Bronchial epithelial cell (primary cell): ENCODE measurements around the gene MGRN1. TPM values are rescaled to one million over a fixed set of nuclear protein-coding genes. Genes with fewer than 3 reads are reported as not detected.

Experiments
- DNase-seq: peaks from one replicate; pipeline ENCODE4 v3.0.0-alpha.2; 2010; ENCODE audit warnings: low read depth
- FAIRE-seq: peaks from 2 replicates; lab custom pipeline; 2011; peaks lifted over from hg19 to GRCh38; lab: Jason Lieb, UNC
- H3K27me3 ChIP-seq: 2 replicates; pipeline ENCODE4 v1.5.1; 2011; ENCODE audit warnings: low read length; ENCODE audit not compliant: control insufficient read depth, insufficient read depth
- H3K36me3 ChIP-seq: 2 replicates; pipeline ENCODE4 v1.5.1; 2011; ENCODE audit warnings: low read length; ENCODE audit not compliant: control insufficient read depth, insufficient read depth
- H3K4me3 ChIP-seq: 2 replicates; pipeline ENCODE4 v1.5.1; 2011; ENCODE audit warnings: mild to moderate bottlenecking, low read depth, low read length, control low read depth
- total RNA-seq: library from RNA; depleted of rRNA; stranded (reverse); fragments of >200 nt; gene quantifications from 2 replicates; pipeline ENCODE4 v1.2.1, GENCODE V29; 2014
- TF ChIP-seq, protein P1 (sequence below): IDR thresholded peaks from 2 replicates; pipeline ENCODE4 v1.5.1; 2011; ENCODE audit warnings: mild to moderate bottlenecking, moderate library complexity, low read length, control low read depth, inconsistent platforms; ENCODE audit not compliant: insufficient read depth, severe bottlenecking

MGRN1 gene
- total RNA-seq, 1 donor from 2014 or later = 6.1 TPM

DNA sequence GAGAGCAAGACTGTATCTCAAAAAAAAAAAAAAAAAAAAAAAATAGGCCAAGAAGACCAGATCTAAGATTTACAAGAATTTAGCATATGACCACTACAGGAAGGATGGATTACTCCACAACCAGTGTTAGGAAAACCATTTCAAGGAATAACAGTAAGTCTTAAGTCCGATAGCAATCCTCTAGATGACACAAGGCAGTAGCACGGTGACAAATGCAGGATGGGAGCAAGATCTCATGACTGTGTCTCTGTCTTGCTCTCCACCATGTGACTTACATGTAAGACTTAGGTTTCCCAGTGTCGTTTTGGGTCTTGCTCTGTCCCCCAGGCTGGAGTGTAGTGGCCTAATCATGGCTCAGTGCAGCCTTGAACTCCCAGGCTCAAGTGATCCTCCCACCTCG, 40.7 kb upstream of the MGRN1 start:
- FAIRE-seq = no peak
- TF ChIP-seq, protein P1, sequence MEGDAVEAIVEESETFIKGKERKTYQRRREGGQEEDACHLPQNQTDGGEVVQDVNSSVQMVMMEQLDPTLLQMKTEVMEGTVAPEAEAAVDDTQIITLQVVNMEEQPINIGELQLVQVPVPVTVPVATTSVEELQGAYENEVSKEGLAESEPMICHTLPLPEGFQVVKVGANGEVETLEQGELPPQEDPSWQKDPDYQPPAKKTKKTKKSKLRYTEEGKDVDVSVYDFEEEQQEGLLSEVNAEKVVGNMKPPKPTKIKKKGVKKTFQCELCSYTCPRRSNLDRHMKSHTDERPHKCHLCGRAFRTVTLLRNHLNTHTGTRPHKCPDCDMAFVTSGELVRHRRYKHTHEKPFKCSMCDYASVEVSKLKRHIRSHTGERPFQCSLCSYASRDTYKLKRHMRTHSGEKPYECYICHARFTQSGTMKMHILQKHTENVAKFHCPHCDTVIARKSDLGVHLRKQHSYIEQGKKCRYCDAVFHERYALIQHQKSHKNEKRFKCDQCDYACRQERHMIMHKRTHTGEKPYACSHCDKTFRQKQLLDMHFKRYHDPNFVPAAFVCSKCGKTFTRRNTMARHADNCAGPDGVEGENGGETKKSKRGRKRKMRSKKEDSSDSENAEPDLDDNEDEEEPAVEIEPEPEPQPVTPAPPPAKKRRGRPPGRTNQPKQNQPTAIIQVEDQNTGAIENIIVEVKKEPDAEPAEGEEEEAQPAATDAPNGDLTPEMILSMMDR = no peak
- no peaks in the 10 kb centered on the region for H3K36me3 ChIP-seq
- no peak for DNase-seq
- H3K4me3 ChIP-seq = no peak overlapping the region
- H3K27me3 ChIP-seq = no peaks in the 10 kb centered on the region

DNA sequence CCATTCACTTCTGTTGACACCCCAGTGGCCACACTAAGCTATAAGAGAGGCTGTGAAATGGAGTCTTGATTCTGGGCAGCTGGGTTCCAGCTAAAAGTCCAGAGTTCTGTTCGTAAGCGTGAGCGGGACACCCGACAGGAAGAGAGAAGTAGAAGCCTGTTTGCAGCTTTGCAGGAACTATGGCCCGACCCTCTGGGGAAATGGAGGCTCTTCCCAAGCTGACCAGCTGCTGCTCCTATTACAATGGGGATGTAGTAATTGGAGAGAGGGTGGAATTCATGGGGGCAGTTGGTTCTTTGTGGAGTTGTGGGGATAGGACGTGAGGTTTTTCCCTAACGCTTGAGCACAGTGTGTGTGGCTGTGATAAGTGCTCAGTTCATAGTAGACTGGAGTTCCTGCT, 38.3 kb upstream of the MGRN1 start:
- no peak for FAIRE-seq

GRCh38 chr16:4588386-4588785, 36.2 kb upstream of the MGRN1 start:
- H3K36me3 ChIP-seq = no peaks in the 10 kb centered on the region
- no peak for FAIRE-seq
- no peaks in the 10 kb centered on the region for H3K27me3 ChIP-seq
- H3K4me3 ChIP-seq = no peak overlapping the region
- TF ChIP-seq, protein P1 = no peak
- DNase-seq = no peak

More for the DNA sequence above, 38.3 kb upstream of the MGRN1 start:
- no peaks in the 10 kb centered on the region for H3K36me3 ChIP-seq
- no peak for DNase-seq
- no peaks in the 10 kb centered on the region for H3K27me3 ChIP-seq
- TF ChIP-seq, protein P1 = no peak
- no peak overlapping the region for H3K4me3 ChIP-seq

DNA sequence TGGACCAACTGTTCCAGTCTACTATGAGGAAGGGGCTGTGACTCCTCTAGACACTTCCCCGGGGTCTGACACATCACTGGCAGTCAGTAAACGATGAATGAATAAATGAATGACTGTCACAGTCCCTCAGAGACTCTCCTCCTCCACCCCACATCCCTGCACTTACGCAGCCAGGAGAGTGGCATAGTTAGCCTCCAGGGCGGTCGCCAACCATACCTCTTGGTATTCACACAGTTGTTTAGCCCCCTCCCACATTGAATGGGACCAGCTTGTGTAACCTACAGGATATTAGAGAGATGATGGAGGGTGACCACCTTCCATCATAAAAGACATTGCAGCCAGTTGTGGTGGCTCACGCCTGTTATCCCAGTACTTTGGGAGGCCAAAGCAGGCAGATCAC, 35.7 kb upstream of the MGRN1 start:
- TF ChIP-seq, protein P1 = no peak
- Histone ChIP-seq H3K4me3 (no peak overlapping the region), H3K27me3 (no peaks in the 10 kb centered on the region), H3K36me3 (no peaks in the 10 kb centered on the region)
- FAIRE-seq (no peak), DNase-seq (no peak)

- no peak for DNase-seq
- no peak for FAIRE-seq
- no peaks in the 10 kb centered on the region for H3K27me3 ChIP-seq
- TF ChIP-seq, protein P1 = no peak
- H3K4me3 ChIP-seq = no peak overlapping the region
- H3K36me3 ChIP-seq = no peaks in the 10 kb centered on the region
Observed at GRCh38 chr16:4591191-4591590, 33.4 kb upstream of the MGRN1 start.
